HL-60/S4 (cell line): ENCODE results near the gene ANKRD40CL.

Source experiments
- in situ Hi-C: fragments of 300-500 bp; cut with MboI; formaldehyde crosslinking; loops from 2 replicates; pipeline ENCODE4 v1.14.3; 2022; ENCODE audit warnings: low sequenced_read_pairs

Gene ANKRD40CL

DNA sequence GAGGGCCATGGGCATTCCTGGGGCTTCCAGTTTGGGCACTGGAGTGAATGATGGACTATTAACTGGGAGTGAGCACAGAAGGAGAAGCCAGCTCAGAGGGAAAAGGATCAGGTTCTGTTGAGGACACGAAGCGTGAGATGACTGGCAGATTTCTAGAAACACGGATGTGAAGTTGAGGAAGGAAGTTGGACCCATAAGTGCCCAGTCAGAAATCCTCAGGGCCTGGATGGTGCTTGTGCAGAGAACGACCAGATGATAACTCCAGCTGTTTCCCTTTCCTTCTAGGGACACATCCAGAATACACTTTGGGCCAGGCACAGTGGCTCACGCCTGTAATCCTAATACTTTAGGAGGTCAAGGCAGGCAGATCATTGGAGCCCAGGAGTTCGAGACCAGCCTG lies 23.3 kb upstream of the ANKRD40CL start:
- in situ Hi-C loops: no loop called here

- in situ Hi-C loops: no loop called here
Observed at GRCh38 chr17:50787106-50787505, 19.8 kb upstream of the ANKRD40CL start.

GRCh38 chr17:50785946-50786570 lies 18.7 kb upstream of the ANKRD40CL start:
- in situ Hi-C loops: no loop called here

DNA sequence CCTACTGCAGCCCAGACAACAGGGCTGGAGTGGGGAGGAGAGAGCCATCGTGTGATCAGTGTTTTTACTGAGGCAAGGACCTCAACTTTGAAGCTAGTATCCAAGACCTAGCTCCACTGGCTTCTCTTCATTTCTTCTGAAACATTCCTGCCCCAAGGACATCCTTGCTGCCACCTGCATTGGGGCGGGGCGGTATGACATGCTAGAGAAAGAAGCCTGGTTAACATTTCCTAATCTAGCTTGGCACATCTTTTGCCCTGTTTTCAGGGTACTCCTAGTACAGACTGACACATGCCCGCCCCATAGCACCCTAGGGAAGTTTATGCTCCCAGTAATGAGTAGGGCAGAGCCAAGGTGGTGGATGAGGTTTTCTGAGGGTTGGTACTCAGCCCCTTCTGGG lies 17.8 kb upstream of the ANKRD40CL start:
- in situ Hi-C loops: no loop called here

DNA sequence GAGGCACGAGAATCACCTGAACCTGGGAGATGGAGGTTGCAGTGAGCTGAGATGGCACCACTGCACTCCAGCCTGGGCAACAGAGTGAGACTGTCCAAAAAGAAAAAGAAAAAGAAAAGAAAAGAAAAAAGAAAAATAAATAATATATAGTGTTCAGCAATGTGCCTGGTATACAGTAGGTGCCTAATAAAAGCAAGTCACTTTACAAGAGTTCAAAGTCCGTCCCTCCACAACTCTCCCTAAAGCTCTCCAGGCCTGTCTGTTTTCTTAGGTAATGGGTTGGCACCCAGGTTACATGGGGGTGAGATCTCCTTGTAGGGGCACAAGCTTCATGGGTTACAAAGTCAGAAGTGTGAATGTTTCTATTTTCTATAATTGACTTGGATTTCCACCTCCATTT lies 16.6 kb upstream of the ANKRD40CL start:
- in situ Hi-C loops: loop anchor here (5.0 kb wide), 1 partner anchor 168 kb away; no protein-coding TSS in a partner anchor

GRCh38 chr17:50783193-50783660 lies 15.9 kb upstream of the ANKRD40CL start:
- in situ Hi-C loops: loop anchor here (5.0 kb wide), 1 partner anchor 169 kb away; no protein-coding TSS in a partner anchor

- in situ Hi-C loops: loop anchor here (5.0 kb wide), 1 partner anchor 171 kb away; no protein-coding TSS in a partner anchor
Observed at GRCh38 chr17:50781167-50781566, 13.8 kb upstream of the ANKRD40CL start.

- in situ Hi-C loops: loop anchor here (5.0 kb wide), 1 partner anchor 172 kb away; no protein-coding TSS in a partner anchor
Observed at GRCh38 chr17:50779747-50780353, 12.5 kb upstream of the ANKRD40CL start.

DNA sequence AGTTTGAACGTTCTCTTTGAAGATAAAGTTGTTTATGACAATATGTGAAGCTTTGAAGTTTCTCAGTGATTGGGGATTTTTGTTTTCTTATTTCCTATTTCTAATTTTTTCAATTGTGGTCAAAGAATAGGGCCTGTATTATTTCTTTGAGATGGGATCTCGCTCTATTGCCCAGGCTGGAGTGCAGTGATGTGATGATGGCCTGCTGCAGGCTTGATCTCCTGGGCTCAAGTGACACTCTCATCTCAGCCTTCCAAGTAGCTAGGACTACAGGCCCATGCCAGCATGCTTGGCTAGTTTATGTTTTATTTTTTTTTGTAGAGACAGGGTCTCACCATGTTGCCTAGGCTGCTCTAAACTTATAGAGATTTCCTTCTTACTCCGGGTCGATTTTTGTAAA lies 11.7 kb upstream of the ANKRD40CL start:
- in situ Hi-C loops: no loop called here

DNA sequence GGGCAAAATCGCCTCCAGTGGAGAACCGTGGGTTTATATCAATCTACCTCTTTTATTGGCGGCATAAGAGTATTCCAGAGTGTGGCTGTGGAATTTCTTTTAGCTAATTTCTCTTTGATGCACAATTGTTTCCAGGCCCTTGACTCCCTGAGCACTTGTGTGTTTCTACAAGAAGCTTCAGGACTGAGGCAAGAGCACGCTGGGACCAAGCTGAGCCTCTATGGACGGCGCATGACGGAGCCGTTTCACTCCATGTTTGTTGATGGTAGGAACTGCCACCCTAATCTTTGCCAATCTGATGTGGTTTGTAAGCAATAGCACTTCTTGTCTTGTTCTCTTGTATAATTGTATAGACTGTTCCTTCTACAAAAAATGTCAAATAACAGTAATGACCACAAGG lies 11.2 kb upstream of the ANKRD40CL start:
- in situ Hi-C loops: no loop called here

GRCh38 chr17:50775926-50776325 lies 8.6 kb upstream of the ANKRD40CL start:
- in situ Hi-C loops: no loop called here

GRCh38 chr17:50774225-50774803 lies 7.0 kb upstream of the ANKRD40CL start:
- in situ Hi-C loops: no loop called here

DNA sequence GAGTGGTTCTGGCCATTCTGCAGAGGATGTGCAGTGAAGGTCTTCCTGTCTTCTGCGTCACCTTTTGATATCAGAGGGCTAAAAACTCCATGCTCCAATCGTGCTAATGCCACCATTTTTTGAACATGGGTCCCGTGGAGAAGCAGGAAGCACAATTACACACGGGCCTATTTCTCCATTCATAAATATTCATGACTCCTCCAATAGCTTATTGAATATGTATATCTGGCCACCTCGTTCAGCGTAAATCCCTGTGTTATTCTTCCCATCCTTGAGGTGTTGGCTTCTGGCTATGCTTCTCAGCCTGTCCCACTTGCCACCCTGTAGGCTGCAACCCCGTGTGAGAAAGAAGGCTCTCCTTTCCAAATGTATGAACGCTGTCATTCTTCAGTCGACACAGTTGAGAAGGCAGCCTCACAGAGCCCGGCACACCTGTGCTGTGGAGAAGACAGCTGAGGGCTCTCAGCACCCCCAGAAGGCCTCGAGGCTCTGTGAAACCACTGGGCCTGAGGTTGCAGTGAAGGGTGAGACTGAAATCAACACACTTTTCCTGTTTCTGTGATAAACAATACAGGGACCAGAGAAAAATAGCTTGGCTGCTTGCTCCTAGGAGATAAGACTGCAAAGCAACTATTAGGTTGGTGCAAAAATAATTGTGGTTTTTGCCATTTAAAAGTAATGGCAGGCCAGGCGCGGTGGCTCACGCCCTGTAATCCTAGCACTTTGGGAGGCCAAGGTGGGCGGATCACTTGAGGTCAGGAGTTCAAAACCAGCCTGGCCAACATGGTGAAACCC lies 4.9 kb upstream of the ANKRD40CL start:
- in situ Hi-C loops: no loop called here

DNA sequence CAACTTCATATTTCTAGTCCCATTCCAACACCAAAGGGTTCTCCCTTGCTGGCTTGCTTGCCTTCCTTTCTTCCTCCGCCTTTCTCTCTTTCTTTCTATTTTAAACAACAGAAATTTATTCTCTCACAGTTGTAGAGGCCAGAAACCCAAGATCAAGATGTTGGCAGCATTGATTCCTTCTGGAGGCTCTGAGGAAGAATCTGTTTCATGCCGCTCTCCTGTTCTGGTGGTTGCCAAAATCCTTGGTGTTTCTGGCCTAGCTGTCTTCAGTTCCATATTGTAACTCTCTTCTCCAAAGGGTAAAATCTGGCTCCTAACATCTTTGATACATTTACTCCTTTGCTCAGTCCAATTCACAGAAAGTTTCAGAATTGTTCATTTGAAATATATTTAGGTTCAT lies 3.0 kb upstream of the ANKRD40CL start:
- in situ Hi-C loops: no loop called here

GRCh38 chr17:50769884-50770283 lies 2.6 kb upstream of the ANKRD40CL start:
- in situ Hi-C loops: no loop called here

- in situ Hi-C loops: no loop called here
Observed at GRCh38 chr17:50768346-50768761, 1.0 kb upstream of the ANKRD40CL start.

GRCh38 chr17:50767030-50767429 lies 288 bp downstream of the ANKRD40CL start:
- in situ Hi-C loops: no loop called here

DNA sequence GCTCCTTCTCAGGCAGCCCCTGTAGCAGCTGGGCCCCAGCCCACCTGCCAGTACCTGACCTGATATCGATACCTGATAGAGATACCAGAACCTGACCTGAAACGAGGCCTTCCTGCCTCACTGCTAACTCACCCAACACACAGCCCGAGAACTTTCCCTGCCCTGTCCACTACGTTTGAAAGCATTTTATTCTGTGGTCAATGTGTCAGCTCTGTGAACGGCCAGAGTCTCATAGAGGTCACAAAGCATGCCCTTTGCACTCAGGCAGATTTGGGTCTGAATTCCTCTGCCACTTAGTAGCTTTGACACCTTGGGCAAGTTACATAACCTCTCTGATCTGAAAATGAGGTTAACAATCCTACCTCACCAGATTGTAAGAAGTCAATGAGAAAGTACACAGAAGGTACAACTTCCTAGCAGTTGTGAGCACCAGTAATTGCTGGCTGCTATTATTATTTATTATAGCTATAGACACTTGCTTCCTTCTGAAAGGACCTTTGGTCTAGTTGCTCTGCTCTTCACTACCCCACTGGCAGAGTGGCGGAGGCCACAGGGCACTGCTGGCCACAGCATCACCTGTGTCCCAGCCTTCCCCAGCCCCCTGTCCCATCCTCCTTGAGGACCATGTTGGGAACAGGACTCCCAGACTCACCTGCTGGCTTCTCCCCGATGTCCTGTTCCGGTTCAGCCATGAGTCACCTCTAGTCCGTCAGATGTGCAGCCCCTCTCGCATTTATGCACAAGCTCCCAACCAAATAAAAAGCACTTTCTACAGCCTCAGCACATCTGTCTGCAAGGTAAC lies 895 bp downstream of the ANKRD40CL start:
- in situ Hi-C loops: no loop called here

- in situ Hi-C loops: no loop called here
Observed at GRCh38 chr17:50765454-50766221, 1.7 kb downstream of the ANKRD40CL start.

GRCh38 chr17:50764734-50765149 lies 2.6 kb downstream of the ANKRD40CL start:
- in situ Hi-C loops: no loop called here
